ENCODE data around the gene ABLIM1. TPM values are rescaled to one million over a fixed set of nuclear protein-coding genes. Genes with fewer than 3 reads are reported as not detected.

ABLIM1 gene
- total RNA-seq, 4 donors from 2014 or later = 56.9 to 108 (median 96.1) TPM

GRCh38 chr10:114631090-114631665 is 26.9 kb downstream of the ABLIM1 start:
- in situ Hi-C loops (cut with MboI; ENCODE audit: low pct_ligation_motif_present in 1 of 4, low pct_unique_long_range_greater_than_20kb in 1 of 4, low sequenced_read_pairs in 3 of 4) (no loop called here), intact Hi-C loops (cut with DNase I; ENCODE audit: low total_unique reads) (no loop called here)
- WGBS, 2 donors (ENCODE audit: low coverage in 1 of 2) = 25 to 28% methylated on average over 9 of the region's 9 CpGs
- no peak for DNase-seq
- Histone ChIP-seq H3K4me1 (peaks cover 13 to 43% (median 29%) of the 10 kb centered on the region in 4 donors), H3K36me3 (no peaks in the 10 kb centered on the region), H3K27me3 (no peaks in the 10 kb centered on the region), H3K27ac (peak overlapping the region; percentile 25 to 65 (median 59)), H3K9me3 (no peaks in the 10 kb centered on the region), H3K4me3 (peak overlapping the region in 3 of 4 donors; percentile 41 to 55 (median 52))
- TF ChIP-seq CTCF (IDR thresholded peaks at IDR 0.05) (no peak), EP300 (IDR thresholded peaks at IDR 0.05; ENCODE audit: low read depth) (no peak), POLR2A (IDR thresholded peaks at IDR 0.05) (no peak), POLR2AphosphoS5 (IDR thresholded peaks at IDR 0.05) (no peak)

- WGBS, 2 donors (ENCODE audit: low coverage in 1 of 2) = 85 to 93% methylated on average over 3 to 4 of the region's 4 CpGs
- Histone ChIP-seq H3K9me3 (no peaks in the 10 kb centered on the region), H3K4me3 (no peak overlapping the region), H3K27me3 (no peaks in the 10 kb centered on the region), H3K36me3 (no peaks in the 10 kb centered on the region), H3K27ac (no peak overlapping the region), H3K4me1 (peaks cover 13 to 33% (median 23%) of the 10 kb centered on the region in 4 donors)
- in situ Hi-C loops (cut with MboI; ENCODE audit: low pct_ligation_motif_present in 1 of 4, low pct_unique_long_range_greater_than_20kb in 1 of 4, low sequenced_read_pairs in 3 of 4) = no loop called here
- no peak for TF ChIP-seq EP300 (IDR thresholded peaks at IDR 0.05; ENCODE audit: low read depth)
- no peak for TF ChIP-seq POLR2AphosphoS5 (IDR thresholded peaks at IDR 0.05)
- TF ChIP-seq POLR2A (IDR thresholded peaks at IDR 0.05) = no peak
- no peak for TF ChIP-seq CTCF (IDR thresholded peaks at IDR 0.05)
- no peak for DNase-seq
- intact Hi-C loops (cut with DNase I; ENCODE audit: low total_unique reads) = no loop called here
Measured at GRCh38 chr10:114629824-114630730, 28.0 kb downstream of the ABLIM1 start.

- no peak overlapping the region for H3K27ac ChIP-seq
- in situ Hi-C loops (cut with MboI; ENCODE audit: low pct_ligation_motif_present in 1 of 4, low pct_unique_long_range_greater_than_20kb in 1 of 4, low sequenced_read_pairs in 3 of 4) (no loop called here), intact Hi-C loops (cut with DNase I; ENCODE audit: low total_unique reads) (no loop called here)
- peaks cover 14 to 34% (median 22%) of the 10 kb centered on the region in 4 donors for H3K4me1 ChIP-seq
- no peaks in the 10 kb centered on the region for H3K36me3 ChIP-seq
- no peaks in the 10 kb centered on the region for H3K9me3 ChIP-seq
- WGBS, 2 donors (ENCODE audit: low coverage in 1 of 2) = 89 to 92% methylated on average over 2 to 9 of the region's 9 CpGs
- no peak overlapping the region for H3K4me3 ChIP-seq
- no peak for TF ChIP-seq POLR2AphosphoS5 (IDR thresholded peaks at IDR 0.05)
- TF ChIP-seq EP300 (IDR thresholded peaks at IDR 0.05; ENCODE audit: low read depth) = no peak
- no peak for TF ChIP-seq POLR2A (IDR thresholded peaks at IDR 0.05)
- TF ChIP-seq CTCF (IDR thresholded peaks at IDR 0.05) = no peak
- no peak for DNase-seq
- no peaks in the 10 kb centered on the region for H3K27me3 ChIP-seq
Measured at GRCh38 chr10:114629083-114629823, 28.8 kb downstream of the ABLIM1 start.

GRCh38 chr10:114628106-114628505 is 30.0 kb downstream of the ABLIM1 start:
- in situ Hi-C loops (cut with MboI; ENCODE audit: low pct_ligation_motif_present in 1 of 4, low pct_unique_long_range_greater_than_20kb in 1 of 4, low sequenced_read_pairs in 3 of 4) (no loop called here), intact Hi-C loops (cut with DNase I; ENCODE audit: low total_unique reads) (no loop called here)
- DNase-seq = no peak
- Histone ChIP-seq H3K27ac (no peak overlapping the region), H3K27me3 (no peaks in the 10 kb centered on the region), H3K4me3 (no peak overlapping the region), H3K36me3 (no peaks in the 10 kb centered on the region), H3K4me1 (peaks cover 23 to 38% (median 29%) of the 10 kb centered on the region in 4 donors), H3K9me3 (no peaks in the 10 kb centered on the region)
- TF ChIP-seq CTCF (IDR thresholded peaks at IDR 0.05) (no peak), POLR2AphosphoS5 (IDR thresholded peaks at IDR 0.05) (no peak), POLR2A (IDR thresholded peaks at IDR 0.05) (no peak), EP300 (IDR thresholded peaks at IDR 0.05; ENCODE audit: low read depth) (no peak)
- 83 to 88% methylated on average over 3 of the region's 3 CpGs for WGBS, 2 donors (ENCODE audit: low coverage in 1 of 2)

Data from transverse colon (tissue), 4 donors.